GM23338 (cell line): ENCODE results near the gene PDGFRA. TPM values are rescaled to one million over a fixed set of nuclear protein-coding genes. Genes with fewer than 3 reads are reported as not detected.

ENCODE experiments used
- ATAC-seq: fragments of 200-7000 bp; cut with Tn5 transposase; 3 replicates; pipeline ENCODE4 v1.9.1; 2020
- DNase-seq: peaks from one replicate; pipeline ENCODE4 v3.0.0-alpha.2; 2015; ENCODE audit warnings: low spot score
- H2AFZ ChIP-seq: fragments of 200-600 bp; sonication (generic); 2 replicates; pipeline ENCODE4 v1.8.0; 2016; ENCODE audit warnings: antibody characterized with exemption, mild to moderate bottlenecking, moderate library complexity
- H3F3A ChIP-seq: fragments of 200-600 bp; sonication (generic); replicated peaks from 2 replicates; pipeline ENCODE4 v1.8.0; 2017; ENCODE audit warnings: antibody characterized with exemption, mixed run types, low read depth
- H3K27ac ChIP-seq: fragments of 200-600 bp; sonication (generic); 2 replicates; pipeline ENCODE4 v1.6.1; 2016; ENCODE audit warnings: low read depth
- H3K27me3 ChIP-seq: fragments of 200-600 bp; sonication (generic); 2 replicates; pipeline ENCODE4 v1.8.0; 2016; ENCODE audit warnings: mild to moderate bottlenecking, mixed run types, moderate library complexity; ENCODE audit not compliant: insufficient read depth
- H3K36me3 ChIP-seq: fragments of 200-600 bp; sonication (generic); 2 replicates; pipeline ENCODE4 v1.8.0; 2016; ENCODE audit warnings: mild to moderate bottlenecking; ENCODE audit not compliant: insufficient read depth
- H3K4me1 ChIP-seq: fragments of 200-600 bp; sonication (generic); 2 replicates; pipeline ENCODE4 v1.8.0; 2016; ENCODE audit warnings: mild to moderate bottlenecking, moderate library complexity; ENCODE audit not compliant: insufficient read depth
- H3K4me2 ChIP-seq: fragments of 200-600 bp; sonication (generic); 2 replicates; pipeline ENCODE4 v1.7.1; 2017; ENCODE audit warnings: mixed run types
- H3K4me3 ChIP-seq: fragments of 200-600 bp; sonication (generic); 2 replicates; pipeline ENCODE4 v1.6.1; 2016; ENCODE audit warnings: mixed run types
- H3K79me2 ChIP-seq: fragments of 200-600 bp; sonication (generic); replicated peaks from 2 replicates; pipeline ENCODE4 v1.8.0; 2017; ENCODE audit warnings: mild to moderate bottlenecking; ENCODE audit not compliant: insufficient read depth
- H3K9me2 ChIP-seq: fragments of 200-600 bp; sonication (generic); 2 replicates; pipeline ENCODE4 v1.8.0; 2017; ENCODE audit not compliant: insufficient read depth
- H4K20me1 ChIP-seq: fragments of 200-600 bp; sonication (generic); replicated peaks from 2 replicates; pipeline ENCODE4 v1.8.0; 2017; ENCODE audit warnings: mild to moderate bottlenecking; ENCODE audit not compliant: insufficient read depth
- H3K27ac Mint-ChIP-seq: 2 replicates; pipeline ENCODE4 v1.8.0; 2020; ENCODE audit warnings: inconsistent platforms, mild to moderate bottlenecking, moderate library complexity, mixed read lengths
- H3K27me3 Mint-ChIP-seq: 3 replicates; pipeline ENCODE4 v1.8.0; 2022; ENCODE audit warnings: low read depth, mild to moderate bottlenecking, moderate library complexity, mixed read lengths, inconsistent platforms; ENCODE audit not compliant: insufficient read depth, poor library complexity
- H3K36me3 Mint-ChIP-seq: 3 replicates; pipeline ENCODE4 v1.8.0; 2021; ENCODE audit warnings: low read depth, mild to moderate bottlenecking, inconsistent platforms, moderate library complexity, mixed read lengths
- H3K4me1 Mint-ChIP-seq: 3 replicates; pipeline ENCODE4 v1.8.0; 2020; ENCODE audit warnings: mild to moderate bottlenecking, inconsistent platforms, mixed read lengths
- H3K4me3 Mint-ChIP-seq: 3 replicates; pipeline ENCODE4 v1.8.0; 2021; ENCODE audit warnings: moderate library complexity, mild to moderate bottlenecking, inconsistent platforms, mixed read lengths
- H3K9me3 Mint-ChIP-seq: 3 replicates; pipeline ENCODE4 v1.8.0; 2020; ENCODE audit warnings: moderate library complexity, mild to moderate bottlenecking, inconsistent platforms, mixed read lengths
- ETS1 ChIP-seq: IDR thresholded peaks from 2 replicates; pipeline ENCODE4 v1.6.1; 2016; ENCODE audit warnings: antibody characterized with exemption
- EZH2 ChIP-seq: fragments of 200-600 bp; sonication (generic); IDR thresholded peaks from one replicate; pipeline ENCODE4 v1.8.0; 2017; ENCODE audit warnings: antibody characterized with exemption, mild to moderate bottlenecking, low read depth; ENCODE audit not compliant: unreplicated experiment
- NANOG ChIP-seq: IDR thresholded peaks from 2 replicates; pipeline ENCODE4 v1.6.1; 2016; ENCODE audit warnings: antibody characterized with exemption, borderline replicate concordance
- POLR2AphosphoS5 ChIP-seq: IDR thresholded peaks from 2 replicates; pipeline ENCODE4 v1.6.1; 2016; ENCODE audit warnings: antibody characterized with exemption, low read depth
- ZNF462 ChIP-seq: fragments of 250-450 bp; sonication (Bioruptor Pico); IDR thresholded peaks from 2 replicates; pipeline ENCODE4 v1.5.0; 2020; ENCODE audit warnings: mild to moderate bottlenecking, moderate library complexity
- polyA plus RNA-seq: library from polyadenylated mRNA; unstranded; fragments of >200 nt; fragmentation: Nextera tagmentation; extraction: Ambion mirVana; gene quantifications from 2 replicates; pipeline ENCODE4 v1.2.1, GENCODE V29; 2016
- total RNA-seq: library from RNA; depleted of rRNA; stranded (reverse); fragments of >200 nt; shearing (Covaris generic); gene quantifications from 2 replicates; pipeline ENCODE4 v1.2.3, GENCODE V29; 2014

PDGFRA gene
- total and polyA plus RNA-seq, 2 experiments from 2014 or later, result 8.0 to 10.8 TPM

- no peak for TF ChIP-seq ZNF462 (CRISPR knock-in tag)
- TF ChIP-seq ETS1, result no peak
Observed at GRCh38 chr4:54281054-54281766, 52.1 kb downstream of the PDGFRA start (continued).

GRCh38 chr4:54282837-54283236 is 53.7 kb downstream of the PDGFRA start:
- Mint-ChIP-seq H3K9me3 (peaks cover 37% of the 10 kb centered on the region), H3K4me3 (no peak overlapping the region), H3K4me1 (peaks cover 9% of the 10 kb centered on the region), H3K36me3 (peaks cover 65% of the 10 kb centered on the region), H3K27me3 (peaks cover 3% of the 10 kb centered on the region), H3K27ac (no peak overlapping the region)
- no peak for DNase-seq
- no peak overlapping the region for H3K4me2 ChIP-seq
- TF ChIP-seq EZH2 (no peak), NANOG (no peak), POLR2AphosphoS5 (no peak)
- H3F3A ChIP-seq, result no peaks in the 10 kb centered on the region
- H3K27me3 ChIP-seq, result no peaks in the 10 kb centered on the region
- peaks cover 21% of the 10 kb centered on the region for H3K36me3 ChIP-seq
- H3K27ac ChIP-seq, result no peak overlapping the region
- no peak overlapping the region for H2AFZ ChIP-seq
- H3K4me1 ChIP-seq, result peaks cover 12% of the 10 kb centered on the region
- no peaks in the 10 kb centered on the region for H3K79me2 ChIP-seq
- H3K9me2 ChIP-seq, result peaks cover 11% of the 10 kb centered on the region
- no peak for ATAC-seq
- no peaks in the 10 kb centered on the region for H4K20me1 ChIP-seq
- no peak overlapping the region for H3K4me3 ChIP-seq
